ENCODE measurements around the gene CCT3. TPM values are rescaled to one million over a fixed set of nuclear protein-coding genes. Genes with fewer than 3 reads are reported as not detected.

The CCT3 gene
- total RNA-seq: 100 to 1,000 TPM; 104 to 106 TPM

DNA sequence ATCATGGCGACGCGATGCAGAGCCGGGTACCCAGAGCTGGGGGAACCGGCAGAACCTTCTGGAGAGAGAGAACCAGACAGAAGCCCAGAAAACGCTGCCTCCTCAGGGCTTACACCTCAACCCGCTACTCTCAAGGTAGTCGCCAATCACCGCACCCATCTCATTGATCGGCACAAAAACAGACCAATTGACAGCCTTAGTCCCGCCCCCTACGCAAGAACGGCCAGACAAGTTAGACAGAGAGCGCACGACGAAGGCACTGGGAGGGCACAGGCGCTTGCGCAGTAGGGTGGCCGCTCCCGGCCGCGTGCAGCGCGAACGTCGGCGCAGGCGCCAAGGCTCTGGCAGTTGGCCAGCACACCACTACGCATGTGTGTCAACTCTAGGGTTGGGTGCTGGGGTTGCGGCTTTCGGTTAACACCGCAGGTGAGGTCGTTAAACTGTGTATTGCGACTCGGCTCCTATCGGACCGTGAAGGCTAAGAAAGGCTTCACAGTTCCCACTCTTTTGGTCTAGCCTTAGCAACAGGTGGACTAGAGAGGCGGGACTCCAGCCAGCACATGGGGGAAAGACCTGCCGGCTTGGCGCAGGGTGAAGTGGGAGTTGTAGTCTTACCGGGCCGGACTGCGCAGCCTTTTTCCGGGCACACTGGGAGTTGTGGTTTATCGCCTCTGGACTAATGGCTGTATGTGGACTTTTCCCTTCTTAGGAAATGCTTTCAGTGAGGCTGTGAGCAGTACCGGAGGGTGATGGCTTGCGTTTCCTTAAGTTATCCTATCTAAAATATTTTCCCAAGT, at the start of gene CCT3, which contains the start of gene TSACC:
Gene CCT3 (minus strand): TSS at position 113 of the 797 bp plus-strand sequence. CDS start 108 bp downstream, at position 5.
Gene TSACC (plus strand): TSS at position 347 of the 797 bp plus-strand sequence. CDS start 1,232 bp downstream, outside the sequence.
- 0% methylated on average over 4 to 47 of the region's 47 CpGs for WGBS, 2 donors
- no peaks in the 10 kb centered on the region for H3K9me3 ChIP-seq
- TF ChIP-seq POLR2A (IDR thresholded peaks at IDR 0.05): peak in 2 of 3 donors; percentile 80 to 86
- TF ChIP-seq, protein P1, sequence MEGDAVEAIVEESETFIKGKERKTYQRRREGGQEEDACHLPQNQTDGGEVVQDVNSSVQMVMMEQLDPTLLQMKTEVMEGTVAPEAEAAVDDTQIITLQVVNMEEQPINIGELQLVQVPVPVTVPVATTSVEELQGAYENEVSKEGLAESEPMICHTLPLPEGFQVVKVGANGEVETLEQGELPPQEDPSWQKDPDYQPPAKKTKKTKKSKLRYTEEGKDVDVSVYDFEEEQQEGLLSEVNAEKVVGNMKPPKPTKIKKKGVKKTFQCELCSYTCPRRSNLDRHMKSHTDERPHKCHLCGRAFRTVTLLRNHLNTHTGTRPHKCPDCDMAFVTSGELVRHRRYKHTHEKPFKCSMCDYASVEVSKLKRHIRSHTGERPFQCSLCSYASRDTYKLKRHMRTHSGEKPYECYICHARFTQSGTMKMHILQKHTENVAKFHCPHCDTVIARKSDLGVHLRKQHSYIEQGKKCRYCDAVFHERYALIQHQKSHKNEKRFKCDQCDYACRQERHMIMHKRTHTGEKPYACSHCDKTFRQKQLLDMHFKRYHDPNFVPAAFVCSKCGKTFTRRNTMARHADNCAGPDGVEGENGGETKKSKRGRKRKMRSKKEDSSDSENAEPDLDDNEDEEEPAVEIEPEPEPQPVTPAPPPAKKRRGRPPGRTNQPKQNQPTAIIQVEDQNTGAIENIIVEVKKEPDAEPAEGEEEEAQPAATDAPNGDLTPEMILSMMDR (IDR thresholded peaks at IDR 0.05): peak in 2 of 7 experiments; percentile 3 to 7
- H3K36me3 ChIP-seq (replicated peaks in 1 of 2; ENCODE audit: insufficient read depth in 1 of 2, low read depth in 2 of 2): peaks cover 0 to 7% of the 10 kb centered on the region in 2 donors
- no peaks in the 10 kb centered on the region for H3K27me3 ChIP-seq
- DNase-seq (peak; percentile 99 to 100 (median 100)), ATAC-seq (peak; percentile 97)
- peak within 1 kb of the TSS; percentile 75 to 93 for H3K4me3 ChIP-seq
- H3K4me1 ChIP-seq: peaks cover 21% of the 10 kb centered on the region
- intact Hi-C loops (cut with DNase I): no loop called here
- peak within 1 kb of the TSS; percentile 67 to 90 (median 80) for H3K27ac ChIP-seq

DNA sequence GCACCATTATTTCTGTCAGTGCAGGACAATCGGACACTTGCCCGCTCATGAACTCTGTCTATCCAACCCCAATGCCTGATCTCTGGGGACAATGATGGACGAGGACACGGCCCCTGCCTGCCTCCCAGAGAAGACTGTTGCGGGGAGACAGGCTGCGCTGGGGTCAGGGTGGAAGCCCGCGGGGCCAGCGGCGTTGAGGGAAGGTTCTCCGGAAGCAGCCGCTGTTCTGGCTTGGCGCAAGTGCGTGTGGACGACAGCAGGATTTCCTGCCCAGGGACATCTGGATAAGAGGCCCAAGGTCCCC, 49.7 kb upstream of the CCT3 start:
- DNase-seq: no peak
- ATAC-seq: no peak
- Histone ChIP-seq H3K4me1 (peaks cover 5% of the 10 kb centered on the region), H3K36me3 (replicated peaks in 1 of 2; ENCODE audit: insufficient read depth in 1 of 2, low read depth in 2 of 2) (no peaks in the 10 kb centered on the region), H3K27ac (no peak overlapping the region), H3K4me3 (no peak overlapping the region), H3K9me3 (no peaks in the 10 kb centered on the region), H3K27me3 (peaks cover 0 to 10% of the 10 kb centered on the region in 2 donors)
- intact Hi-C loops (cut with DNase I): no loop called here
- TF ChIP-seq POLR2A (IDR thresholded peaks at IDR 0.05): no peak
- TF ChIP-seq, protein P1 (IDR thresholded peaks at IDR 0.05): no peak
- WGBS, 2 donors: 19 to 41% methylated on average over 6 to 15 of the region's 15 CpGs

DNA sequence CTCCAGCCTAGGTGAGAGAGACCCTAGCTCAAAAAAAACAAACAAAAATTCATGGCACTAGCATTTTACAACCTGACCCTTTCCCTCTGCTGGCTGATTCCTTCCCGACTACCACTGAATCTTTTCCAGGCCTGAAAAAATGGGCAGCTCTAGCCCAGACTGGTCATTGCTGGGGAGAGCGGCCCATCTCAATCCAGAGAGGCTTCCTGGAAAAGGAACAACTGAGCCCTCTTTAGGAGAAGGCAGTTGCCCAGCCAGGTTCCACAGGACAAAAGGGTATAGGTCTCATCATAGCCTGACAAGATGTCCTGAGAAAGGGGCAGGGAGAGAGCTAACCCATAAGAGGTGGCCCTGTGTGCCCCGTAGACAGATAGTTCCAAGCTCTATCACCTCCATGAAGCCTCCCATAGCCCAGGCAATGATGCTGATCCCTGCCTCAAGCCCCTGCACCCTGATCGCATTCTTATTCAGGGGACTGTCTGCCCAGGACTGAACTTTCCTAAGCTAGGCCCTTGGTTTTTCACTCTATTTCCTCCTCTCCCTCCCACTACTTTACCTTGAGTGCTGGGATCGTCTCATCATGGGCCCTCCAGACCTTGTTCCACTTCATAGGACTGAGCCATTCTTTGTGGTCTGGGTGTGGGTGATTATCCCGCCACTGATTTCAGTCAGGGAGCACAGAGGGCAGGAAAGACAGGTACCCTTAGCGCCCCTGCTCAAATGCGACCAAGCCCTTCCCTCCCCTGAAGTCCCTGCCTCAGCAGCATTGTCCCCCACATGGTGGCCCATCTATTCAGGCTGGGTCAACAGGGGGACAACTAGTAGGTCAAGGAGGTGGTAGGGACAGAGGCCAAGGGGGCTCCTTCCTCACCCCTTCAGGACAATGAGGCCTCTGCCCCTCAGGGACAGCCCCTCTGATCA, 49.1 kb upstream of the CCT3 start:
- Histone ChIP-seq H3K36me3 (replicated peaks in 1 of 2; ENCODE audit: insufficient read depth in 1 of 2, low read depth in 2 of 2) (no peaks in the 10 kb centered on the region), H3K27ac (no peak overlapping the region), H3K9me3 (no peaks in the 10 kb centered on the region), H3K4me1 (peaks cover 5% of the 10 kb centered on the region), H3K4me3 (no peak overlapping the region), H3K27me3 (peaks cover 0 to 10% of the 10 kb centered on the region in 2 donors)
- no peak for TF ChIP-seq POLR2A (IDR thresholded peaks at IDR 0.05)
- TF ChIP-seq, protein P1 (IDR thresholded peaks at IDR 0.05): no peak
- no peak for ATAC-seq
- intact Hi-C loops (cut with DNase I): no loop called here
- 71 to 72% methylated on average over 8 of the region's 8 CpGs for WGBS, 2 donors
- DNase-seq: no peak

DNA sequence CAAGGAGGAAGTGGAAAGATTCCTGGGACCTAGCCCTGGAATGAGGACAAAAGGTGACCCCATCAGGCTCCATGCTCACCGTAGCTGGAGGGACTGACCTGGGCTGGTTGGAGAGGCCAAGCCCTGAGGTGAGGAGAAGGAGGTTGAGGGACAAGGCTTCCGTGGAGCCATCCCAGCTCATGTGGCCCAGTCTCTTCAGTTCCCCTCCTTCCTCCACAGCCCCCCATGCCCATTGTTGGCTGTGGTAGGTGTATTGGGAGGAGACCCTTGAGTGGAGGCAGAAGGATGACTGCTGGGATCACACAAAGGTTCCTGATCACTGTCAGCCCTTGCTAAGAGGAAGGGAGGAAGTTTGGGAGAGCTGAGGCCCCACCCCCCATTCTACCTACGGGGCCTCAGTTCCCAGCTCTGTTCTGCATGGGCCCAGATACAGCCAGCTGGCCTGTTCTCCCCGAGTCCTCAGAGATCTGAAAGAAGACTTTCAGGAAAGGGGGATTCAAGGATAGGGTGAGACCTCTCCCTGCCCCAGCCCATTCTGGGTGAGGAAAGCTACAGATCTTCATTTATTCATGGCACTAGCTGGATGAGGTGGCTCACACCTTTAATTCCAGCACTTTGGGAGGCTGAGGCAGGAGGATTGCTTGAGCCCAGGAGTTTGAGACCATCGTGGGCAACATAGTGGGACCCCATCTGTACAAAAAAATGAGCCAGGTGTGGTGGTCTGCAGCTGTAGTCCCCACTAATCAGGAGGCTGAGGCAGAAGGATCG, 48.2 kb upstream of the CCT3 start:
- peaks cover 0 to 10% of the 10 kb centered on the region in 2 donors for H3K27me3 ChIP-seq
- TF ChIP-seq, protein P1 (IDR thresholded peaks at IDR 0.05): no peak
- no peak for TF ChIP-seq POLR2A (IDR thresholded peaks at IDR 0.05)
- no peaks in the 10 kb centered on the region for H3K36me3 ChIP-seq (replicated peaks in 1 of 2; ENCODE audit: insufficient read depth in 1 of 2, low read depth in 2 of 2)
- DNase-seq (no peak), ATAC-seq (no peak)
- no peak overlapping the region for H3K4me3 ChIP-seq
- H3K27ac ChIP-seq: no peak overlapping the region
- H3K4me1 ChIP-seq: peaks cover 5% of the 10 kb centered on the region
- H3K9me3 ChIP-seq: no peaks in the 10 kb centered on the region
- 59% methylated on average over 6 of the region's 6 CpGs for WGBS, 2 donors
- intact Hi-C loops (cut with DNase I): no loop called here

All from body of pancreas (tissue), 4 donors.